Fibroblast of lung (primary cell): ENCODE results near the gene GRIN3B.

Experiments used
- CTCF ChIP-seq, 2 donors: IDR thresholded peaks in 1 of 2; conservative IDR thresholded peaks in 1 of 2; 1 replicate in 1 of 2; 2 replicates in 1 of 2; pipeline ENCODE4 v1.5.1; 2011 to 2012; ENCODE audit warnings: low read length in 2 of 2, control low read depth in 1 of 2, inconsistent platforms in 1 of 2, low read depth in 1 of 2, mild to moderate bottlenecking in 1 of 2
- EZH2 ChIP-seq: IDR thresholded peaks from 2 replicates; pipeline ENCODE4 v1.5.1; 2012; ENCODE audit warnings: low read length, control low read depth, mild to moderate bottlenecking; ENCODE audit errors: missing control alignments

DNA sequence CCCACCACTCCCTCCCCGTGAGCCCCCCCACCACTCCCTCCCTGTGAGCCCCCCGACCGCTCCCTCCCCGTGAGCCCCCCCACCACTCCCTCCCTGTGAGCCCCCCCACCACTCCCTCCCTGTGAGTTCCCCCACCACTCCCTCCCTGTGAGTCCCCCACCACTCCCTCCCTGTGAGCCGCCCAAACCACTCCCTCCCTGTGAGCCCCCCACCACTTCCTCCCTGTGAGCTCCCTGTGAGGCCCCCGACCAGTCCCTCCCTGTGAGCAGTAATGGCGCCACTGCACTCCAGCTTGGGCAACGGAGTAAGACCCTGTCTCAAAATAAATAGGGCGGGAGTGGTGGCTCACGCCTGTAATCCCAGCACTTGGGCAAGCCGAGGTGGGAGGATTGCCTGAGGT lies 49.6 kb downstream of the GRIN3B start:
- TF ChIP-seq CTCF (conservative IDR thresholded peaks at IDR 0.05 in 1 of 2, IDR thresholded peaks at IDR 0.05 in 1 of 2; ENCODE audit: low read depth in 1 of 2, low read length in 2 of 2) (no peak), EZH2 (no peak)
